ENCODE measurements around the gene DLX3.

The DLX3 gene

GRCh38 chr17:49952912-49953497, 42.0 kb downstream of the DLX3 start:
- POLR2A ChIA-PET = no interaction called here
- CTCF ChIA-PET = interaction anchor here (0.8 to 7.2 kb wide), 18 partner anchors 10 to 387 kb away, joined by 3 to 91 read pairs (median 6); partner anchors contain the start of gene DLX3
- WGBS (ENCODE audit: insufficient coverage) = no CpG with 5 or more reads among the region's 8 CpGs

GRCh38 chr17:49952209-49952911, 42.7 kb downstream of the DLX3 start:
- ChIA-PET POLR2A (no interaction called here), CTCF (interaction anchor here (0.5 to 7.2 kb wide), 24 partner anchors 11 to 448 kb away, joined by 3 to 91 read pairs (median 4); partner anchors contain the start of gene DLX3)
- H3K4me3 ChIP-seq (ENCODE audit: control insufficient read depth in 1 of 7, extremely low read depth in 1 of 7, insufficient read depth in 4 of 7, low read depth in 2 of 7, low read length in 6 of 7) = no peak overlapping the region
- H3K36me3 ChIP-seq (ENCODE audit: control insufficient read depth in 4 of 4, insufficient read depth in 4 of 4, low read length in 3 of 4) = no peaks in the 10 kb centered on the region
- no peaks in the 10 kb centered on the region for H3K9me3 ChIP-seq (ENCODE audit: control extremely low read depth in 1 of 5, control insufficient read depth in 4 of 5, insufficient read depth in 2 of 5, low read depth in 1 of 5, low read length in 4 of 5)
- no peaks in the 10 kb centered on the region for H3K4me1 ChIP-seq (ENCODE audit: control extremely low read depth in 1 of 4, control insufficient read depth in 4 of 4, insufficient read depth in 4 of 4, low read length in 3 of 4)
- DNase-seq = peak; percentile 72 to 86 (median 83)
- H3K27me3 ChIP-seq (replicated peaks in 2 of 5; ENCODE audit: control insufficient read depth in 4 of 5, insufficient read depth in 5 of 5, low read length in 4 of 5) = peaks cover 0 to 39% (median 26%) of the 10 kb centered on the region in 5 experiments
- H3K27ac ChIP-seq (ENCODE audit: insufficient read depth in 1 of 2, low read depth in 1 of 2, low read length in 2 of 2, poor library complexity in 1 of 2, severe bottlenecking in 2 of 2) = no peak overlapping the region
- WGBS (ENCODE audit: insufficient coverage) = 68% methylated on average over 2 of the region's 7 CpGs

More at GRCh38 chr17:49952912-49953497, 42.0 kb downstream of the DLX3 start:
- Histone ChIP-seq H3K36me3 (ENCODE audit: control insufficient read depth in 4 of 4, insufficient read depth in 4 of 4, low read length in 3 of 4) (no peaks in the 10 kb centered on the region), H3K4me1 (ENCODE audit: control extremely low read depth in 1 of 4, control insufficient read depth in 4 of 4, insufficient read depth in 4 of 4, low read length in 3 of 4) (no peaks in the 10 kb centered on the region), H3K27ac (ENCODE audit: insufficient read depth in 1 of 2, low read depth in 1 of 2, low read length in 2 of 2, poor library complexity in 1 of 2, severe bottlenecking in 2 of 2) (no peak overlapping the region), H3K4me3 (ENCODE audit: control insufficient read depth in 1 of 7, extremely low read depth in 1 of 7, insufficient read depth in 4 of 7, low read depth in 2 of 7, low read length in 6 of 7) (no peak overlapping the region), H3K9me3 (ENCODE audit: control extremely low read depth in 1 of 5, control insufficient read depth in 4 of 5, insufficient read depth in 2 of 5, low read depth in 1 of 5, low read length in 4 of 5) (no peaks in the 10 kb centered on the region), H3K27me3 (replicated peaks in 2 of 5; ENCODE audit: control insufficient read depth in 4 of 5, insufficient read depth in 5 of 5, low read length in 4 of 5) (peaks cover 0 to 37% (median 26%) of the 10 kb centered on the region in 5 experiments)
- no peak for DNase-seq

GRCh38 chr17:49951362-49952082, 43.5 kb downstream of the DLX3 start:
- peaks cover 0 to 39% (median 25%) of the 10 kb centered on the region in 5 experiments for H3K27me3 ChIP-seq (replicated peaks in 2 of 5; ENCODE audit: control insufficient read depth in 4 of 5, insufficient read depth in 5 of 5, low read length in 4 of 5)
- no peaks in the 10 kb centered on the region for H3K4me1 ChIP-seq (ENCODE audit: control extremely low read depth in 1 of 4, control insufficient read depth in 4 of 4, insufficient read depth in 4 of 4, low read length in 3 of 4)
- no peak overlapping the region for H3K27ac ChIP-seq (ENCODE audit: insufficient read depth in 1 of 2, low read depth in 1 of 2, low read length in 2 of 2, poor library complexity in 1 of 2, severe bottlenecking in 2 of 2)
- no peak overlapping the region for H3K4me3 ChIP-seq (ENCODE audit: control insufficient read depth in 1 of 7, extremely low read depth in 1 of 7, insufficient read depth in 4 of 7, low read depth in 2 of 7, low read length in 6 of 7)
- no peak for DNase-seq
- ChIA-PET POLR2A (no interaction called here), CTCF (interaction anchor here (1.0 to 7.2 kb wide), 22 partner anchors 10 to 448 kb away, joined by 3 to 91 read pairs (median 4); partner anchors contain the start of gene DLX3)
- H3K9me3 ChIP-seq (ENCODE audit: control extremely low read depth in 1 of 5, control insufficient read depth in 4 of 5, insufficient read depth in 2 of 5, low read depth in 1 of 5, low read length in 4 of 5) = no peaks in the 10 kb centered on the region
- WGBS (ENCODE audit: insufficient coverage) = 85% methylated on average over 14 of the region's 14 CpGs
- no peaks in the 10 kb centered on the region for H3K36me3 ChIP-seq (ENCODE audit: control insufficient read depth in 4 of 4, insufficient read depth in 4 of 4, low read length in 3 of 4)

- no peak overlapping the region for H3K4me3 ChIP-seq (ENCODE audit: control insufficient read depth in 1 of 7, extremely low read depth in 1 of 7, insufficient read depth in 4 of 7, low read depth in 2 of 7, low read length in 6 of 7)
- WGBS (ENCODE audit: insufficient coverage) = 100% methylated on average over 2 of the region's 2 CpGs
- no peak overlapping the region for H3K27ac ChIP-seq (ENCODE audit: insufficient read depth in 1 of 2, low read depth in 1 of 2, low read length in 2 of 2, poor library complexity in 1 of 2, severe bottlenecking in 2 of 2)
- H3K27me3 ChIP-seq (replicated peaks in 2 of 5; ENCODE audit: control insufficient read depth in 4 of 5, insufficient read depth in 5 of 5, low read length in 4 of 5) = peaks cover 0 to 57% (median 25%) of the 10 kb centered on the region in 5 experiments
- H3K4me1 ChIP-seq (ENCODE audit: control extremely low read depth in 1 of 4, control insufficient read depth in 4 of 4, insufficient read depth in 4 of 4, low read length in 3 of 4) = no peaks in the 10 kb centered on the region
- no peaks in the 10 kb centered on the region for H3K9me3 ChIP-seq (ENCODE audit: control extremely low read depth in 1 of 5, control insufficient read depth in 4 of 5, insufficient read depth in 2 of 5, low read depth in 1 of 5, low read length in 4 of 5)
- no peak for DNase-seq
- no peaks in the 10 kb centered on the region for H3K36me3 ChIP-seq (ENCODE audit: control insufficient read depth in 4 of 4, insufficient read depth in 4 of 4, low read length in 3 of 4)
- CTCF ChIA-PET = interaction anchor here (1.0 to 7.2 kb wide), 4 partner anchors 24 to 67 kb away, joined by 4 to 91 read pairs (median 7); partner anchors contain the start of gene DLX3
- POLR2A ChIA-PET = interaction anchor here (0.6 kb wide), 1 partner anchor 84 kb away, joined by 3 read pairs; no protein-coding TSS in a partner anchor
Measured at GRCh38 chr17:49949634-49950033, 45.4 kb downstream of the DLX3 start.

- 94% methylated on average over 11 of the region's 11 CpGs for WGBS (ENCODE audit: insufficient coverage)
- ChIA-PET POLR2A (no interaction called here), CTCF (no interaction called here)
- Histone ChIP-seq H3K4me3 (ENCODE audit: control insufficient read depth in 1 of 7, extremely low read depth in 1 of 7, insufficient read depth in 4 of 7, low read depth in 2 of 7, low read length in 6 of 7) (no peak overlapping the region), H3K36me3 (ENCODE audit: control insufficient read depth in 4 of 4, insufficient read depth in 4 of 4, low read length in 3 of 4) (no peaks in the 10 kb centered on the region), H3K27ac (ENCODE audit: insufficient read depth in 1 of 2, low read depth in 1 of 2, low read length in 2 of 2, poor library complexity in 1 of 2, severe bottlenecking in 2 of 2) (no peak overlapping the region), H3K4me1 (ENCODE audit: control extremely low read depth in 1 of 4, control insufficient read depth in 4 of 4, insufficient read depth in 4 of 4, low read length in 3 of 4) (no peaks in the 10 kb centered on the region), H3K27me3 (replicated peaks in 2 of 5; ENCODE audit: control insufficient read depth in 4 of 5, insufficient read depth in 5 of 5, low read length in 4 of 5) (peaks cover 4 to 79% (median 25%) of the 10 kb centered on the region in 5 experiments), H3K9me3 (ENCODE audit: control extremely low read depth in 1 of 5, control insufficient read depth in 4 of 5, insufficient read depth in 2 of 5, low read depth in 1 of 5, low read length in 4 of 5) (no peaks in the 10 kb centered on the region)
- no peak for DNase-seq
Measured at GRCh38 chr17:49946964-49947584, 48.0 kb downstream of the DLX3 start.

- H3K4me1 ChIP-seq (ENCODE audit: control extremely low read depth in 1 of 4, control insufficient read depth in 4 of 4, insufficient read depth in 4 of 4, low read length in 3 of 4) = no peaks in the 10 kb centered on the region
- no peak for DNase-seq
- H3K27ac ChIP-seq (ENCODE audit: insufficient read depth in 1 of 2, low read depth in 1 of 2, low read length in 2 of 2, poor library complexity in 1 of 2, severe bottlenecking in 2 of 2) = no peak overlapping the region
- H3K36me3 ChIP-seq (ENCODE audit: control insufficient read depth in 4 of 4, insufficient read depth in 4 of 4, low read length in 3 of 4) = no peaks in the 10 kb centered on the region
- H3K4me3 ChIP-seq (ENCODE audit: control insufficient read depth in 1 of 7, extremely low read depth in 1 of 7, insufficient read depth in 4 of 7, low read depth in 2 of 7, low read length in 6 of 7) = no peak overlapping the region
- POLR2A ChIA-PET = interaction anchor here (0.8 kb wide), 1 partner anchor 25 kb away, joined by 3 read pairs; no protein-coding TSS in a partner anchor
- 92% methylated on average over 8 of the region's 8 CpGs for WGBS (ENCODE audit: insufficient coverage)
- CTCF ChIA-PET = interaction anchor here (1.0 kb wide), 2 partner anchors 50 to 52 kb away, joined by 3 to 5 read pairs; no protein-coding TSS in a partner anchor
- H3K27me3 ChIP-seq (replicated peaks in 2 of 5; ENCODE audit: control insufficient read depth in 4 of 5, insufficient read depth in 5 of 5, low read length in 4 of 5) = peaks cover 4 to 77% (median 20%) of the 10 kb centered on the region in 5 experiments
- H3K9me3 ChIP-seq (ENCODE audit: control extremely low read depth in 1 of 5, control insufficient read depth in 4 of 5, insufficient read depth in 2 of 5, low read depth in 1 of 5, low read length in 4 of 5) = no peaks in the 10 kb centered on the region
Measured at GRCh38 chr17:49946208-49946607, 48.8 kb downstream of the DLX3 start.
